SK-N-SH (cell line): ENCODE measurements around the gene PTPRD.

Experiments used
- CTCF ChIP-seq: fragments of 200-600 bp; sonication (generic); IDR thresholded peaks from 2 replicates; pipeline ENCODE4 v1.6.1; 2017; ENCODE audit warnings: antibody characterized with exemption, mild to moderate bottlenecking, moderate library complexity
- EP300 ChIP-seq, 2 experiments: IDR thresholded peaks; 2 replicates each; pipeline versions ENCODE4 v1.4.0 to v1.6.1; 2012; ENCODE audit warnings: borderline replicate concordance in 1 of 2, low read depth in 1 of 2, low read length in 1 of 2
- EZH2phosphoT487 ChIP-seq: fragments of 200-600 bp; sonication (generic); IDR thresholded peaks from 2 replicates; pipeline ENCODE4 v1.6.1; 2017; ENCODE audit warnings: low read depth, mixed run types, mild to moderate bottlenecking, antibody characterized with exemption, moderate library complexity, borderline replicate concordance
- NRF1 ChIP-seq: IDR thresholded peaks from 2 replicates; pipeline ENCODE4 v1.6.1; 2012; ENCODE audit warnings: low read depth, mild to moderate bottlenecking, low read length
- POLR2AphosphoS5 ChIP-seq: IDR thresholded peaks from 2 replicates; pipeline ENCODE4 v1.6.1; 2012; ENCODE audit warnings: low read depth, low read length
- RXRA ChIP-seq: IDR thresholded peaks from 2 replicates; pipeline ENCODE4 v1.4.0; 2012; ENCODE audit warnings: low read depth, mild to moderate bottlenecking, borderline replicate concordance
- TAF1 ChIP-seq: IDR thresholded peaks from 2 replicates; pipeline ENCODE4 v1.6.1; 2012; ENCODE audit warnings: low read depth, mild to moderate bottlenecking, low read length, moderate library complexity, borderline replicate concordance
- TEAD4 ChIP-seq: IDR thresholded peaks from 2 replicates; pipeline ENCODE4 v1.4.0; 2012; ENCODE audit warnings: mild to moderate bottlenecking, borderline replicate concordance; ENCODE audit not compliant: insufficient read depth

- TF ChIP-seq POLR2AphosphoS5 (no peak), CTCF (no peak), RXRA (no peak), EP300 (IDR thresholded peaks at IDR 0.05; ENCODE audit: borderline replicate concordance in 1 of 2, low read depth in 1 of 2, low read length in 1 of 2) (no peak), TEAD4 (no peak), EZH2phosphoT487 (no peak), NRF1 (no peak), TAF1 (no peak)
Measured at GRCh38 chr9:8533681-8534080, 2079.1 kb downstream of the PTPRD start.
